Ascending aorta (tissue), 2 donors: ENCODE data around the gene SCRT2. TPM values are rescaled to one million over a fixed set of nuclear protein-coding genes. Genes with fewer than 3 reads are reported as not detected.

Experiments used
- DNase-seq, 2 donors: peaks; one replicate each; pipeline ENCODE4 v3.0.0-alpha.2; 2019; ENCODE audit warnings: low spot score in 2 of 2
- H3K27ac ChIP-seq, 2 donors: fragments of 200-600 bp; sonication (generic); one replicate each; pipeline ENCODE4 v1.5.1; 2016 to 2017; ENCODE audit warnings: mild to moderate bottlenecking in 1 of 2
- H3K27me3 ChIP-seq: fragments of 200-600 bp; sonication (generic); one replicate; pipeline ENCODE4 v1.5.1; 2017
- H3K36me3 ChIP-seq, 2 donors: fragments of 200-600 bp; sonication (generic); one replicate each; pipeline ENCODE4 v1.5.1; 2016
- H3K4me1 ChIP-seq, 2 donors: fragments of 200-600 bp; sonication (generic); one replicate each; pipeline ENCODE4 v1.5.1; 2016 to 2017; ENCODE audit warnings: mild to moderate bottlenecking in 1 of 2
- H3K4me3 ChIP-seq, 2 donors: fragments of 200-600 bp; sonication (generic); one replicate each; pipeline ENCODE4 v1.5.1; 2016 to 2017; ENCODE audit warnings: mild to moderate bottlenecking in 1 of 2
- H3K9me3 ChIP-seq, 2 donors: fragments of 200-600 bp; sonication (generic); one replicate each; pipeline ENCODE4 v1.5.1; 2016
- intact Hi-C: fragments of 100-400 bp; cut with DNase I; formaldehyde crosslinking; loops from one replicate; pipeline ENCODE4 v1.15.1; 2023
- total RNA-seq: library from RNA; depleted of rRNA; stranded (reverse); fragments of >200 nt; gene quantifications from one replicate; pipeline ENCODE4 v1.1.0, GENCODE V29; 2016
- TF ChIP-seq, protein P1 (sequence below), 3 experiments: fragments of 200-600 bp in 2 of 3; fragments of 450-650 bp in 1 of 3; sonication (generic) in 2 of 3; IDR thresholded peaks; one replicate each; pipeline ENCODE4 v1.5.1; 2016 to 2019; ENCODE audit warnings: antibody characterized with exemption in 3 of 3, mild to moderate bottlenecking in 1 of 3, moderate library complexity in 1 of 3

SCRT2 gene
- total RNA-seq, 1 donor from 2014 or later, result not detected

DNA sequence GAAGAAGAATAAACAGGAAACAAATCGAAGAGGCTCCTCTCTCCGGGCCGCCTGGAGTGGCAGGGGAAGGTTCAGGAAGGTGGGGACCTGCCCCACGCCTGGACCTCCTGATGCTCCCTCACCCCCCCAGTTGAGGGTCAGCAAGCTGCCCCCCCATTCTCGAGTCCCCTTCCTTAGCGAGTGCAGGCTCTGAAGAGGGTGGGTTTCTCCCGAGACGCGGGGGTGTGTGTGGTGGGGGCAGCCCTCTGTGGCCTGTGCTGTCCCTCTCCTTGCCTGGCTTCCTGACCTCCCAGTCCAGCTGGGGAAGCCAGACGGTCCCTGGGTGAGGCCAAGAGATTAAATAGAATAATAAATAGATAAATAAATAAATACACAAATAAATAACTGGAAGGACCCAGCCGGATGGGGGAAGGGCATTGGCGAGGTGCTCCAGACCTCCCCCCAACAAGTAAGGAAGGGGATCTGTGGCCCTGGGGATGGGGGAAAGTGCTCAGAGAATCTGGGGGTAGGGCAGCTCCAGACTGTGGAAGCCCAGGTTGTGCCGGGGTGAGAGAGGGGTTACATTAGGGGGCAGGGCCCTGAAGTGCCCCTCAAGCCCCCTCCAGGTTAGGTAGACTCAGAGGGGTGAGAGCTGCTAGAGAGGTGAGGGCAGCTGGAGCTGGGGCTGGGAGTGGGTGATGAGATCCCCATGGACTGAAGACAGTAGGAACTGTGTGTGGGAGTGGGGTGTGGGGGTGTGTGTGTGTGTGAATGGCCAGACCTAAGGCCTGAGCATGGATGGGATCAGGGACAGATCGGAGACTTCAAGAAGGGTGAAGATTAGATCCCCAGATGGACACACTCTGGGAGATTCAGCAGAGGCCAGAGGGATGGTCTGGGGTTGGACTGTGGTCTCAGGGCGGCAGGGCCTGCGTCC, 13.1 kb downstream of the SCRT2 start:
- H3K4me3 ChIP-seq, result no peak overlapping the region
- H3K27ac ChIP-seq, result no peak overlapping the region
- TF ChIP-seq, protein P1, sequence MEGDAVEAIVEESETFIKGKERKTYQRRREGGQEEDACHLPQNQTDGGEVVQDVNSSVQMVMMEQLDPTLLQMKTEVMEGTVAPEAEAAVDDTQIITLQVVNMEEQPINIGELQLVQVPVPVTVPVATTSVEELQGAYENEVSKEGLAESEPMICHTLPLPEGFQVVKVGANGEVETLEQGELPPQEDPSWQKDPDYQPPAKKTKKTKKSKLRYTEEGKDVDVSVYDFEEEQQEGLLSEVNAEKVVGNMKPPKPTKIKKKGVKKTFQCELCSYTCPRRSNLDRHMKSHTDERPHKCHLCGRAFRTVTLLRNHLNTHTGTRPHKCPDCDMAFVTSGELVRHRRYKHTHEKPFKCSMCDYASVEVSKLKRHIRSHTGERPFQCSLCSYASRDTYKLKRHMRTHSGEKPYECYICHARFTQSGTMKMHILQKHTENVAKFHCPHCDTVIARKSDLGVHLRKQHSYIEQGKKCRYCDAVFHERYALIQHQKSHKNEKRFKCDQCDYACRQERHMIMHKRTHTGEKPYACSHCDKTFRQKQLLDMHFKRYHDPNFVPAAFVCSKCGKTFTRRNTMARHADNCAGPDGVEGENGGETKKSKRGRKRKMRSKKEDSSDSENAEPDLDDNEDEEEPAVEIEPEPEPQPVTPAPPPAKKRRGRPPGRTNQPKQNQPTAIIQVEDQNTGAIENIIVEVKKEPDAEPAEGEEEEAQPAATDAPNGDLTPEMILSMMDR (IDR thresholded peaks at IDR 0.05), result no peak
- no peaks in the 10 kb centered on the region for H3K4me1 ChIP-seq
- DNase-seq, result no peak
- H3K36me3 ChIP-seq, result no peaks in the 10 kb centered on the region
- H3K27me3 ChIP-seq, result peaks cover 24% of the 10 kb centered on the region
- no peaks in the 10 kb centered on the region for H3K9me3 ChIP-seq
- intact Hi-C loops, result no loop called here

- Histone ChIP-seq H3K36me3 (no peaks in the 10 kb centered on the region), H3K27ac (no peak overlapping the region), H3K4me1 (no peaks in the 10 kb centered on the region), H3K27me3 (peaks cover 24% of the 10 kb centered on the region), H3K4me3 (no peak overlapping the region), H3K9me3 (no peaks in the 10 kb centered on the region)
- TF ChIP-seq, protein P1 (IDR thresholded peaks at IDR 0.05), result no peak
- intact Hi-C loops, result no loop called here
- no peak for DNase-seq
Measured at GRCh38 chr20:661474-662270, 13.9 kb downstream of the SCRT2 start.

DNA sequence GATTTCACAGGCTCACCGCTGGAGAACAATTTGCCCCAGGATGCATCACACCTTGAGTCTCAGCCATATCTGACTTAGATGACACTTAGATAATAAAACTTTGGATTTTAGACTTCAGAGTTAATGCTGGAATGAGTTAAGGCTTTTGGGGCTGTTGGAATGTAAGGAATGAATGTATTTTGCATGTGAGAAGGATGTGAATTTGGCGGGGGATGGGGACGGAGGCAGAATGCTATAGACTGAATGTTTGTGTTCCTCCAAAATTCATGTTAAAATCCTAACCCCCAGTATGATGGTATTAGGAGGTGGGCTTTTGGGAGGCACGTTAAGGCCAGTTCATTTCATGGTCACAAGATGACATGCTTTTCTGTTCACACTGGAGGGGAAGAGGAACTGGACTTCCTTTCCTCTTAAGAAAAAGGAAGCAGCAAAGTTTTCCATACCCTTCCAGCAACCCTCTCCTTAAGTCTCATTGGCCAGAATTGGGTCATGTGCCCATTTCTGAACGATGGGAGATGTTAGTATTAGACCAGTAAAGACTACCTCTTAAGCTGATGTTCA, 16.8 kb downstream of the SCRT2 start:
- DNase-seq, result no peak
- Histone ChIP-seq H3K27ac (no peak overlapping the region), H3K4me3 (no peak overlapping the region), H3K27me3 (peaks cover 15% of the 10 kb centered on the region), H3K4me1 (peaks cover 2 to 4% of the 10 kb centered on the region in 2 donors), H3K36me3 (no peaks in the 10 kb centered on the region), H3K9me3 (no peaks in the 10 kb centered on the region)
- TF ChIP-seq, protein P1 (IDR thresholded peaks at IDR 0.05), result no peak
- intact Hi-C loops, result loop anchor here (10.0 kb wide), 2 partner anchors 736 to 1156 kb away; partner anchors contain the start of gene FKBP1A

- Histone ChIP-seq H3K36me3 (no peaks in the 10 kb centered on the region), H3K4me3 (no peak overlapping the region), H3K9me3 (no peaks in the 10 kb centered on the region), H3K4me1 (peaks cover 5 to 6% of the 10 kb centered on the region in 2 donors), H3K27ac (no peak overlapping the region), H3K27me3 (peaks cover 10% of the 10 kb centered on the region)
- no peak for DNase-seq
- intact Hi-C loops, result loop anchor here (10.0 kb wide), 2 partner anchors 737 to 1157 kb away; partner anchors contain the start of gene FKBP1A
- TF ChIP-seq, protein P1 (IDR thresholded peaks at IDR 0.05), result no peak
Measured at GRCh38 chr20:658202-658601, 17.4 kb downstream of the SCRT2 start.
